Measurements from ENCODE around the gene NUDT17. TPM values are rescaled to one million over a fixed set of nuclear protein-coding genes. Genes with fewer than 3 reads are reported as not detected.

NUDT17 gene
- total and polyA plus RNA-seq, 2 of the 4 experiments (the other 2 are of a cell fraction): 2.3 to 2.8 TPM

GRCh38 chr1:145845144-145845513 lies 301 bp upstream of the NUDT17 start:
- H2AFZ ChIP-seq (replicated peaks; ENCODE audit: low read length, poor library complexity): no peak overlapping the region
- no peak overlapping the region for H2BK20ac ChIP-seq (ENCODE audit: low read depth, low read length)
- ChIA-PET POLR2A (ENCODE audit: unreplicated experiment) (no interaction called here), CTCF (interaction anchor here (0.6 to 2.6 kb wide), 18 partner anchors 8 to 188 kb away, joined by 3 to 13 read pairs (median 3); partner anchors contain the start of genes ITGA10, PEX11B and PIAS3)
- peaks cover 0 to 4% of the 10 kb centered on the region in 2 experiments; a peak in 1 of 4 replicates for H3K79me1 ChIP-seq (ENCODE audit: low read depth in 1 of 2, low read length in 2 of 2)
- no peaks in the 10 kb centered on the region for H3K27me3 ChIP-seq (ENCODE audit: control insufficient read depth, insufficient read depth, low read length)
- dilution Hi-C loops (cut with HindIII; ENCODE audit: low sequenced_read_pairs, unreplicated experiment): no loop called here
- DNase-seq (no peak), ATAC-seq (ENCODE audit: low read depth) (peak; percentile 33)
- intact Hi-C loops (cut with micrococcal nuclease): loop anchor here (1.0 to 2.0 kb wide), 2 partner anchors 66 to 168 kb away; partner anchors contain the start of gene ITGA10
- peak overlapping the region; percentile 77 for H3K4me2 ChIP-seq (ENCODE audit: low read depth, low read length)
- peak overlapping the region; percentile 49; the same call in 1 of the 2 replicates for H3K9ac ChIP-seq (ENCODE audit: low read depth, low read length)
- no peak overlapping the region for H3K56ac ChIP-seq (ENCODE audit: extremely low read depth, insufficient read depth, low read length)
- H4K20me1 ChIP-seq (ENCODE audit: insufficient read depth, low read length): no peaks in the 10 kb centered on the region
- BruUV-seq (replicated peaks): no TSS peak
- H3K14ac ChIP-seq (replicated peaks; ENCODE audit: low read depth, low read length): no peak overlapping the region; the same call in 1 of the 2 replicates
- H3K9me3 ChIP-seq (ENCODE audit: control insufficient read depth, insufficient read depth, low read length): no peaks in the 10 kb centered on the region
- no peak overlapping the region for H4K91ac ChIP-seq (ENCODE audit: insufficient read depth, low read depth, low read length)
- peak overlapping the region; percentile 32 to 57; a peak in 3 of 4 replicates for H4K8ac ChIP-seq (ENCODE audit: low read depth in 2 of 2, low read length in 2 of 2)
- no peak overlapping the region; the same call in 1 of the 2 replicates for H4K5ac ChIP-seq (ENCODE audit: low read depth, low read length)
- H3K23ac ChIP-seq (ENCODE audit: low read depth, low read length): peak overlapping the region; percentile 61; the same call in 1 of the 2 replicates
- H3K4me3 ChIP-seq (ENCODE audit: insufficient read depth, low read depth, low read length): peak overlapping the region; percentile 65
- in situ Hi-C loops (cut with MboI; ENCODE audit: low sequenced_read_pairs): loop anchor here (5.0 kb wide), 1 partner anchor 167 kb away; no protein-coding TSS in a partner anchor
- H3K4me1 ChIP-seq (ENCODE audit: control insufficient read depth, insufficient read depth, low read length): peaks cover 11% of the 10 kb centered on the region
- H2AK5ac ChIP-seq (ENCODE audit: low read depth, low read length): no peak overlapping the region
- no peak overlapping the region for H2BK120ac ChIP-seq (ENCODE audit: low read depth, low read length)
- WGBS, 2 experiments (ENCODE audit: extremely low coverage in 2 of 2, insufficient read length in 1 of 2): 8% methylated on average over 2 of the region's 4 CpGs; no CpG with 5 or more reads in 1 of the 2 experiments
- H3K27ac ChIP-seq (ENCODE audit: insufficient read depth, low read length): no peak overlapping the region
- peaks cover 37% of the 10 kb centered on the region for H3K36me3 ChIP-seq (ENCODE audit: control insufficient read depth, insufficient read depth, low read length)
- no peak overlapping the region for H2BK5ac ChIP-seq (ENCODE audit: low read depth, low read length, poor library complexity, severe bottlenecking)
- no peak overlapping the region; the same call in 1 of the 2 replicates for H3K18ac ChIP-seq (ENCODE audit: low read depth, low read length)
- H3K4ac ChIP-seq (ENCODE audit: low read depth, low read length): no peak overlapping the region
- peaks cover 19% of the 10 kb centered on the region; the same call in 1 of the 2 replicates for H3K9me1 ChIP-seq (ENCODE audit: insufficient read depth, low read length)
- peak overlapping the region; percentile 89 for H2AK9ac ChIP-seq (replicated peaks; ENCODE audit: low read depth, low read length, poor library complexity)
- no peak overlapping the region for H2BK15ac ChIP-seq (ENCODE audit: low read depth, low read length)
- TF ChIP-seq SMC3 (IDR thresholded peaks at IDR 0.05; ENCODE audit: low read depth, low read length): no peak
